PC-9 (cell line): ENCODE results near the gene HABP4. TPM values are rescaled to one million over a fixed set of nuclear protein-coding genes. Genes with fewer than 3 reads are reported as not detected.

ENCODE experiments used
- BruUV-seq: library from RNA; stranded (reverse); fragments of 400-500 nt; replicated peaks from 2 replicates; lab custom pipeline; 2021; lab: Mats Ljungman, UMichigan
- CTCF ChIA-PET: fragments of 300-600 bp; sonication (Branson Sonifier 250); formaldehyde crosslinking; loops from one replicate; lab custom pipeline; 2022; ENCODE audit warnings: antibody characterized with exemption; lab: Charles Lee
- POLR2A ChIA-PET: fragments of 300-600 bp; sonication (Branson Sonifier 250); formaldehyde crosslinking; loops from one replicate; lab custom pipeline; 2022; ENCODE audit warnings: antibody characterized with exemption; ENCODE audit not compliant: unreplicated experiment; lab: Charles Lee
- DNase-seq, 2 experiments: peaks; one replicate each; pipeline versions ENCODE4 v3.0.0 to v3.0.0-alpha.2; 2015 to 2022; ENCODE audit warnings: mixed read lengths in 1 of 2
- H2AFZ ChIP-seq: fragments of 200-600 bp; sonication (generic); 2 replicates; pipeline ENCODE4 v1.8.1; 2017; ENCODE audit warnings: antibody characterized with exemption
- H3F3A ChIP-seq: fragments of 200-600 bp; sonication (generic); 2 replicates; pipeline ENCODE4 v1.8.1; 2017; ENCODE audit warnings: antibody characterized with exemption, mild to moderate bottlenecking, low read depth; ENCODE audit not compliant: insufficient read depth
- H3K27ac ChIP-seq: fragments of 200-600 bp; sonication (generic); 2 replicates; pipeline ENCODE4 v1.6.1; 2016; ENCODE audit warnings: mixed run types
- H3K27me3 ChIP-seq: fragments of 200-600 bp; sonication (generic); 2 replicates; pipeline ENCODE4 v1.6.1; 2016; ENCODE audit warnings: low read depth, mixed run types; ENCODE audit not compliant: insufficient read depth
- H3K36me3 ChIP-seq: fragments of 200-600 bp; sonication (generic); 2 replicates; pipeline ENCODE4 v1.6.1; 2016; ENCODE audit warnings: low read depth, mixed run types
- H3K4me1 ChIP-seq: fragments of 200-600 bp; sonication (generic); replicated peaks from 2 replicates; pipeline ENCODE4 v1.6.1; 2016; ENCODE audit warnings: mixed run types; ENCODE audit not compliant: insufficient read depth
- H3K4me2 ChIP-seq: fragments of 200-600 bp; sonication (generic); 2 replicates; pipeline ENCODE4 v1.6.1; 2017; ENCODE audit warnings: mixed run types
- H3K4me3 ChIP-seq: fragments of 200-600 bp; sonication (generic); 2 replicates; pipeline ENCODE4 v1.6.1; 2016; ENCODE audit warnings: mixed run types
- H3K79me2 ChIP-seq: fragments of 200-600 bp; sonication (generic); 2 replicates; pipeline ENCODE4 v1.6.1; 2017; ENCODE audit warnings: low read depth, mixed run types
- H3K9me2 ChIP-seq: fragments of 200-600 bp; sonication (generic); 2 replicates; pipeline ENCODE4 v1.8.1; 2017; ENCODE audit warnings: mild to moderate bottlenecking; ENCODE audit not compliant: insufficient read depth
- H3K9me3 ChIP-seq: fragments of 200-600 bp; sonication (generic); 2 replicates; pipeline ENCODE4 v1.8.1; 2016; ENCODE audit warnings: low read depth; ENCODE audit not compliant: insufficient read depth
- H4K20me1 ChIP-seq: fragments of 200-600 bp; sonication (generic); 2 replicates; pipeline ENCODE4 v1.8.1; 2017; ENCODE audit not compliant: insufficient read depth
- CTCF ChIP-seq: fragments of 200-600 bp; sonication (generic); conservative IDR thresholded peaks from 2 replicates; pipeline ENCODE4 v1.6.1; 2017; ENCODE audit warnings: mixed run types, antibody characterized with exemption, mild to moderate bottlenecking, moderate library complexity
- EZH2 ChIP-seq: fragments of 200-600 bp; sonication (generic); IDR thresholded peaks from 2 replicates; pipeline ENCODE4 v1.8.0; 2017; ENCODE audit warnings: antibody characterized with exemption, low read depth
- intact Hi-C: fragments of 100-400 bp; cut with micrococcal nuclease; formaldehyde crosslinking; loops from one replicate; pipeline ENCODE4 v1.10.0; 2022; ENCODE audit not compliant: unreplicated experiment
- total RNA-seq: library from RNA; stranded (reverse); gene quantifications from 2 replicates; pipeline ENCODE4 v1.2.3, GENCODE V29; 2021

The HABP4 gene
- total RNA-seq, 1 experiment from 2014 or later = 8.1 TPM

DNA sequence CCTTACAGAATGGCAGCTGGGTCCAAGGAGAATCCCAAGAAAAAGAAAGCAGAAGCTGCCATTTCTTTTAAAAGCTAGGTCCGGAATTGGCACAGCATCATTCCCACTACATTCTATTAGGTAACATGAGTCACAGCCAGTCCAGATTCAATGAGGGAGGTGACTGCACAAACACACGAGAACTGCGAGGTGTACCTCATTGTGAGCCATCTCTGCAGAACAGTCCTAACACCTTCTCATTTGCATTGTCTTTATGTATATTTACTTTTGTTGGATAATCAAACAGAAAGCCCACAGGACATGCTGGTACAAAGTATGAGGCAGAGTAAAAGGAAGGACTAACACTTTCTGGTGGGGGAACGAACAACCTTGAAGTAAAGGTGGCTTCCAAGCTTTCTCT is 14.6 kb upstream of the HABP4 start:
- H3K27me3 ChIP-seq = no peaks in the 10 kb centered on the region
- no TSS peak for BruUV-seq
- no peak overlapping the region for H2AFZ ChIP-seq
- no peaks in the 10 kb centered on the region for H3K79me2 ChIP-seq
- no peaks in the 10 kb centered on the region for H3F3A ChIP-seq
- H3K4me1 ChIP-seq = no peaks in the 10 kb centered on the region
- no peaks in the 10 kb centered on the region for H4K20me1 ChIP-seq
- no peak for TF ChIP-seq CTCF
- no peak for TF ChIP-seq EZH2
- CTCF ChIA-PET = no interaction called here
- no peak overlapping the region for H3K4me3 ChIP-seq
- POLR2A ChIA-PET = interaction anchor here (0.6 kb wide), 1 partner anchor 416 kb away, joined by 3 read pairs; no protein-coding TSS in a partner anchor
- H3K27ac ChIP-seq = no peak overlapping the region
- H3K36me3 ChIP-seq = no peaks in the 10 kb centered on the region
- no peaks in the 10 kb centered on the region for H3K9me2 ChIP-seq
- no peak overlapping the region for H3K4me2 ChIP-seq
- intact Hi-C loops = no loop called here
- DNase-seq = no peak
- no peaks in the 10 kb centered on the region for H3K9me3 ChIP-seq

DNA sequence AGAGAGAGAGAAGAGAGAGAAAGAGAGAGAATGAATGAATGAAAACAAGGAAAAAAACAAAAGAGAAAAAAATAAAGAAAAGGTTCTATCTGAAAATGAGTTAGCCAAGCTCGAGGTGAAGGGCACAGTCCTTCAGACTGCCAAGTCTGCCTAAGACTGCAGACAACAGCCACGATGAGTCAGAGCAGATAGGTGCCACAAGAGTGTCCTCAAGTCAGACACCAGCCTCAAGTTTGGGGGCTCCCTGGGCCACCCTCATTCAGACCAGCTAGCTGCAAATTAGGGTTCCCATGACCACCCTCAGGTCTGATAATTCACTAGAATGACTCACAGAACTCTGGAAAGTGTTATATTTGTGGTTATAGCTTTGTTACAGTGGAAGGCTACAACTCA is 13.9 kb upstream of the HABP4 start:
- CTCF ChIA-PET = interaction anchor here (0.6 kb wide), 1 partner anchor 34 kb away, joined by 6 read pairs; no protein-coding TSS in a partner anchor
- no peak overlapping the region for H3K27ac ChIP-seq
- H3K36me3 ChIP-seq = no peaks in the 10 kb centered on the region
- no peak overlapping the region for H3K4me2 ChIP-seq
- no peaks in the 10 kb centered on the region for H3K79me2 ChIP-seq
- no peaks in the 10 kb centered on the region for H3F3A ChIP-seq
- TF ChIP-seq CTCF (no peak), EZH2 (no peak)
- intact Hi-C loops = no loop called here
- H3K4me1 ChIP-seq = no peaks in the 10 kb centered on the region
- no peak overlapping the region for H3K4me3 ChIP-seq
- H3K9me2 ChIP-seq = no peaks in the 10 kb centered on the region
- BruUV-seq = no TSS peak
- H3K9me3 ChIP-seq = no peaks in the 10 kb centered on the region
- DNase-seq = no peak
- no peaks in the 10 kb centered on the region for H4K20me1 ChIP-seq
- H3K27me3 ChIP-seq = no peaks in the 10 kb centered on the region
- no peak overlapping the region for H2AFZ ChIP-seq
- POLR2A ChIA-PET = interaction anchor here (0.6 kb wide), 1 partner anchor 415 kb away, joined by 3 read pairs; no protein-coding TSS in a partner anchor

DNA sequence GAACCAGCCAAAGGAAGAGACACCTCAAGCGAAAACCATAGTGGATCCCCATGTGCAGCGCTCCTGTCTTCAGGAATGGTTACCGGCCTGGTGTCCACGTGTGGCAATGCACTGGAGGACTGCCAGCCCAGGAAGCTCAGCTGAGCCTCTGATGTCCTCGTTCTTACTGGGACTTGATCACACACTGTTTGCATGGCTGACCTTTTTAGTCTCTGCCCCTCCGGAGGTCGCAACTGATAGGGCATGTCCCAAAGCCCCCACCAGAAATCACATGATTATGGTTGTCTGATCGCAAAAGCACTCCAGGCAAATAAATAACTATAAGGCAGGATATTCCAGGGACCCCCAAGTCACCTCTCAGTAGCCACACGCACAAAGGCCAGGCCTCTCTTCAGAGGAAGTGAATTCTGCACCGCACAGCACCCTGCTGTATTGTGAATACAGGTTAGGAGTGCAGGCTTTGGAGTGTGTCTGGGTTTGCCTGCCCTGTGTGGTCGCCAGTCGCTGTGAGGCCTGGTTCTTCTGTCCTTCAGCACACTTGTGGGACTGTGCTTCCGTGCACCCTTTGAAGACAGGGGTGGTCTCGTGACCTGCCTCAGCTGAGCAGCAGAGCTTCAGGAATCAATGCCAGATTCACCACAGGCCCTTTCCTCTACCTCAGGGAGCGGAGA is 13.4 kb upstream of the HABP4 start:
- H3K27ac ChIP-seq = no peak overlapping the region
- no peaks in the 10 kb centered on the region for H3K36me3 ChIP-seq
- H2AFZ ChIP-seq = no peak overlapping the region
- intact Hi-C loops = no loop called here
- H3K79me2 ChIP-seq = no peaks in the 10 kb centered on the region
- TF ChIP-seq CTCF (no peak), EZH2 (no peak)
- no peak overlapping the region for H3K4me3 ChIP-seq
- CTCF ChIA-PET = no interaction called here
- no TSS peak for BruUV-seq
- H3K27me3 ChIP-seq = no peaks in the 10 kb centered on the region
- H3K9me3 ChIP-seq = no peaks in the 10 kb centered on the region
- no peaks in the 10 kb centered on the region for H3K9me2 ChIP-seq
- POLR2A ChIA-PET = no interaction called here
- DNase-seq = no peak
- H3K4me1 ChIP-seq = no peaks in the 10 kb centered on the region
- no peaks in the 10 kb centered on the region for H4K20me1 ChIP-seq
- H3K4me2 ChIP-seq = no peak overlapping the region
- H3F3A ChIP-seq = no peaks in the 10 kb centered on the region
